ENCODE measurements around the gene LAMA4.

DNA sequence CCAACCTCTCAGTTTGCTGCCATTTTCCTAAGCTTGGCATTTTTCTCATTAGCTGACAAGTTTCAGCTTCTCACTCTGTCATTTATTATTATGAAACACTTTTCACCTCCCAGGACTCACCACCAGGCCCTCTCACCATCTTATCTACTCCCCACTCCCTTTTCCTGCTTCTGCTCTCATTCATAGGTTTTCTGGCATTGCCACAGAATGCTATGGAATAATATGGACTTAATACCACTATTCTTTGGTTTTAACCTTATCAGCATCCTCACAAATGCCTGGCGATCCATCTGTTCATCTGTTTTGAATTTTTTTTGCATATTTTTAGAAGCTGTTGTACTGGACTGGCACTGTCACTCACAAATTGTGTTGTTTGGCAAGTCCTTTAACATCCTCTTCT is 16.4 kb upstream of the LAMA4 start:
- no peak for TF ChIP-seq EZH2 (IDR thresholded peaks at IDR 0.05)
- TF ChIP-seq, protein P1, sequence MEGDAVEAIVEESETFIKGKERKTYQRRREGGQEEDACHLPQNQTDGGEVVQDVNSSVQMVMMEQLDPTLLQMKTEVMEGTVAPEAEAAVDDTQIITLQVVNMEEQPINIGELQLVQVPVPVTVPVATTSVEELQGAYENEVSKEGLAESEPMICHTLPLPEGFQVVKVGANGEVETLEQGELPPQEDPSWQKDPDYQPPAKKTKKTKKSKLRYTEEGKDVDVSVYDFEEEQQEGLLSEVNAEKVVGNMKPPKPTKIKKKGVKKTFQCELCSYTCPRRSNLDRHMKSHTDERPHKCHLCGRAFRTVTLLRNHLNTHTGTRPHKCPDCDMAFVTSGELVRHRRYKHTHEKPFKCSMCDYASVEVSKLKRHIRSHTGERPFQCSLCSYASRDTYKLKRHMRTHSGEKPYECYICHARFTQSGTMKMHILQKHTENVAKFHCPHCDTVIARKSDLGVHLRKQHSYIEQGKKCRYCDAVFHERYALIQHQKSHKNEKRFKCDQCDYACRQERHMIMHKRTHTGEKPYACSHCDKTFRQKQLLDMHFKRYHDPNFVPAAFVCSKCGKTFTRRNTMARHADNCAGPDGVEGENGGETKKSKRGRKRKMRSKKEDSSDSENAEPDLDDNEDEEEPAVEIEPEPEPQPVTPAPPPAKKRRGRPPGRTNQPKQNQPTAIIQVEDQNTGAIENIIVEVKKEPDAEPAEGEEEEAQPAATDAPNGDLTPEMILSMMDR (IDR thresholded peaks at IDR 0.05), result no peak
- no peak for TF ChIP-seq EZH2phosphoT487 (IDR thresholded peaks at IDR 0.05)

Measured in neural progenitor cell (in vitro differentiated cells).